WTC11 (cell line): ENCODE data around the gene DNAH9.

Experiments used
- CREB1 ChIP-seq: sonication (generic); formaldehyde crosslinking; IDR thresholded peaks from 2 replicates; pipeline ENCODE4 v1.8.0; 2023; ENCODE audit warnings: mild to moderate bottlenecking, missing genetic modification reagents
- CREM ChIP-seq: sonication (generic); formaldehyde crosslinking; IDR thresholded peaks from 2 replicates; pipeline ENCODE4 v1.8.1; 2022; ENCODE audit warnings: mild to moderate bottlenecking, missing genetic modification reagents, moderate library complexity
- FOXK1 ChIP-seq: sonication (generic); formaldehyde crosslinking; IDR thresholded peaks from 2 replicates; pipeline ENCODE4 v1.8.0; 2022; ENCODE audit warnings: mild to moderate bottlenecking, moderate library complexity, missing genetic modification reagents
- IRF2 ChIP-seq: sonication (generic); formaldehyde crosslinking; IDR thresholded peaks from 2 replicates; pipeline ENCODE4 v1.8.0; 2022; ENCODE audit warnings: low read depth, missing genetic modification reagents, borderline replicate concordance
- JUN ChIP-seq: sonication (generic); formaldehyde crosslinking; IDR thresholded peaks from 2 replicates; pipeline ENCODE4 v1.8.0; 2023; ENCODE audit warnings: mild to moderate bottlenecking, missing genetic modification reagents
- MXD4 ChIP-seq: fragments of 250-450 bp; sonication (Bioruptor Pico); IDR thresholded peaks from 2 replicates; pipeline ENCODE4 v1.8.0; 2021; ENCODE audit warnings: mild to moderate bottlenecking, moderate library complexity, borderline replicate concordance
- MYBL2 ChIP-seq: sonication (generic); formaldehyde crosslinking; IDR thresholded peaks from 2 replicates; pipeline ENCODE4 v1.8.1; 2023; ENCODE audit warnings: mild to moderate bottlenecking, moderate library complexity, missing genetic modification reagents
- NR1H2 ChIP-seq: sonication (generic); formaldehyde crosslinking; IDR thresholded peaks from 2 replicates; pipeline ENCODE4 v1.9.0; 2021; ENCODE audit warnings: mild to moderate bottlenecking, moderate library complexity, missing genetic modification reagents
- TF ChIP-seq, protein P1 (sequence below): fragments of 200-600 bp; IDR thresholded peaks from 2 replicates; pipeline ENCODE4 v1.8.0; 2022; ENCODE audit warnings: antibody characterized with exemption
- TF ChIP-seq, protein P2 (sequence below): sonication (generic); formaldehyde crosslinking; IDR thresholded peaks from 2 replicates; pipeline ENCODE4 v1.8.1; 2022; ENCODE audit warnings: low read depth, missing genetic modification reagents, borderline replicate concordance
- TF ChIP-seq, protein P3 (sequence below): sonication (generic); formaldehyde crosslinking; IDR thresholded peaks from 2 replicates; pipeline ENCODE4 v1.8.1; 2023; ENCODE audit warnings: mild to moderate bottlenecking, missing genetic modification reagents, moderate library complexity
- TF ChIP-seq, protein P4 (sequence below): sonication (generic); formaldehyde crosslinking; IDR thresholded peaks from 2 replicates; pipeline ENCODE4 v1.8.1; 2022; ENCODE audit warnings: mild to moderate bottlenecking, moderate library complexity, missing genetic modification reagents

DNA sequence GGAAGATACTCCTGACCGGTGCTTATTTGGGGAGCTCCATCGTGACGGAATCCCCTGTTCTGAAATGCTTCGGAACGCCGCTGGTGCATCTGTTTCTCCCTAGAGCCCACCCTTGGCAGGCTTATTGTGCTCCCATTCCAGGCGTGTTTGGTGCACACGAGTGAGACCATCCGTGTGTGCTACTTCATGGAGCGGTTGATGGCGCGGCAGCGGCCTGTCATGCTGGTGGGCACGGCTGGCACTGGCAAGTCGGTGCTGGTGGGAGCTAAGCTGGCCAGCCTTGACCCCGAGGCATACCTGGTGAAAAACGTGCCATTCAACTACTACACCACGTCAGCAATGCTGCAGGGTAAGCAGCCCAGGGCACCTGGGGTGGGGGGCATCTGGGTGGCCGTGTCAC lies 170.7 kb downstream of the DNAH9 start:
- TF ChIP-seq, protein P1, sequence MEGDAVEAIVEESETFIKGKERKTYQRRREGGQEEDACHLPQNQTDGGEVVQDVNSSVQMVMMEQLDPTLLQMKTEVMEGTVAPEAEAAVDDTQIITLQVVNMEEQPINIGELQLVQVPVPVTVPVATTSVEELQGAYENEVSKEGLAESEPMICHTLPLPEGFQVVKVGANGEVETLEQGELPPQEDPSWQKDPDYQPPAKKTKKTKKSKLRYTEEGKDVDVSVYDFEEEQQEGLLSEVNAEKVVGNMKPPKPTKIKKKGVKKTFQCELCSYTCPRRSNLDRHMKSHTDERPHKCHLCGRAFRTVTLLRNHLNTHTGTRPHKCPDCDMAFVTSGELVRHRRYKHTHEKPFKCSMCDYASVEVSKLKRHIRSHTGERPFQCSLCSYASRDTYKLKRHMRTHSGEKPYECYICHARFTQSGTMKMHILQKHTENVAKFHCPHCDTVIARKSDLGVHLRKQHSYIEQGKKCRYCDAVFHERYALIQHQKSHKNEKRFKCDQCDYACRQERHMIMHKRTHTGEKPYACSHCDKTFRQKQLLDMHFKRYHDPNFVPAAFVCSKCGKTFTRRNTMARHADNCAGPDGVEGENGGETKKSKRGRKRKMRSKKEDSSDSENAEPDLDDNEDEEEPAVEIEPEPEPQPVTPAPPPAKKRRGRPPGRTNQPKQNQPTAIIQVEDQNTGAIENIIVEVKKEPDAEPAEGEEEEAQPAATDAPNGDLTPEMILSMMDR, result no peak
- TF ChIP-seq, protein P2, sequence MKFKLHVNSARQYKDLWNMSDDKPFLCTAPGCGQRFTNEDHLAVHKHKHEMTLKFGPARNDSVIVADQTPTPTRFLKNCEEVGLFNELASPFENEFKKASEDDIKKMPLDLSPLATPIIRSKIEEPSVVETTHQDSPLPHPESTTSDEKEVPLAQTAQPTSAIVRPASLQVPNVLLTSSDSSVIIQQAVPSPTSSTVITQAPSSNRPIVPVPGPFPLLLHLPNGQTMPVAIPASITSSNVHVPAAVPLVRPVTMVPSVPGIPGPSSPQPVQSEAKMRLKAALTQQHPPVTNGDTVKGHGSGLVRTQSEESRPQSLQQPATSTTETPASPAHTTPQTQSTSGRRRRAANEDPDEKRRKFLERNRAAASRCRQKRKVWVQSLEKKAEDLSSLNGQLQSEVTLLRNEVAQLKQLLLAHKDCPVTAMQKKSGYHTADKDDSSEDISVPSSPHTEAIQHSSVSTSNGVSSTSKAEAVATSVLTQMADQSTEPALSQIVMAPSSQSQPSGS (CRISPR knock-in tag), result no peak
- TF ChIP-seq, protein P3, sequence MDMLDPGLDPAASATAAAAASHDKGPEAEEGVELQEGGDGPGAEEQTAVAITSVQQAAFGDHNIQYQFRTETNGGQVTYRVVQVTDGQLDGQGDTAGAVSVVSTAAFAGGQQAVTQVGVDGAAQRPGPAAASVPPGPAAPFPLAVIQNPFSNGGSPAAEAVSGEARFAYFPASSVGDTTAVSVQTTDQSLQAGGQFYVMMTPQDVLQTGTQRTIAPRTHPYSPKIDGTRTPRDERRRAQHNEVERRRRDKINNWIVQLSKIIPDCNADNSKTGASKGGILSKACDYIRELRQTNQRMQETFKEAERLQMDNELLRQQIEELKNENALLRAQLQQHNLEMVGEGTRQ, result no peak
- TF ChIP-seq MXD4 (CRISPR knock-in tag), result no peak
- TF ChIP-seq NR1H2, result no peak
- TF ChIP-seq JUN (CRISPR knock-in tag), result no peak
- TF ChIP-seq FOXK1 (CRISPR knock-in tag), result no peak
- no peak for TF ChIP-seq CREB1 (CRISPR knock-in tag)
- no peak for TF ChIP-seq MYBL2 (CRISPR knock-in tag)
- TF ChIP-seq, protein P4, sequence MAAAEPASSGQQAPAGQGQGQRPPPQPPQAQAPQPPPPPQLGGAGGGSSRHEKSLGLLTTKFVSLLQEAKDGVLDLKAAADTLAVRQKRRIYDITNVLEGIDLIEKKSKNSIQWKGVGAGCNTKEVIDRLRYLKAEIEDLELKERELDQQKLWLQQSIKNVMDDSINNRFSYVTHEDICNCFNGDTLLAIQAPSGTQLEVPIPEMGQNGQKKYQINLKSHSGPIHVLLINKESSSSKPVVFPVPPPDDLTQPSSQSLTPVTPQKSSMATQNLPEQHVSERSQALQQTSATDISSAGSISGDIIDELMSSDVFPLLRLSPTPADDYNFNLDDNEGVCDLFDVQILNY, result no peak
- TF ChIP-seq CREM, result no peak
- no peak for TF ChIP-seq IRF2 (CRISPR knock-in tag)
